Measurements from ENCODE around the gene TRIM14.

TRIM14 gene

GRCh38 chr9:98135558-98135934 lies 16.5 kb upstream of the TRIM14 start:
- no peaks in the 10 kb centered on the region for H3K79me2 ChIP-seq
- H3K36me3 ChIP-seq (ENCODE audit: control insufficient read depth, insufficient read depth, low read length): no peaks in the 10 kb centered on the region
- H3K4me1 ChIP-seq: no peaks in the 10 kb centered on the region
- TF ChIP-seq CTCF (IDR thresholded peaks at IDR 0.05): no peak
- H3K9me3 ChIP-seq (ENCODE audit: control insufficient read depth, low read length): no peaks in the 10 kb centered on the region
- no peak overlapping the region for H3K4me2 ChIP-seq (ENCODE audit: low read length)
- H3K4me3 ChIP-seq (ENCODE audit: low read depth, low read length): no peak overlapping the region
- no peak overlapping the region for H3K9ac ChIP-seq
- no peaks in the 10 kb centered on the region for H3K27me3 ChIP-seq (ENCODE audit: control insufficient read depth, insufficient read depth, low read length)
- H3K27ac ChIP-seq: no peak overlapping the region
- no peak overlapping the region for H2AFZ ChIP-seq

- no peaks in the 10 kb centered on the region for H3K27me3 ChIP-seq (ENCODE audit: control insufficient read depth, insufficient read depth, low read length)
These were observed 15.9 kb upstream of the TRIM14 start for GRCh38 chr9:98134702-98135557.

GRCh38 chr9:98132806-98133631 lies 14.0 kb upstream of the TRIM14 start:
- Histone ChIP-seq H3K4me2 (ENCODE audit: low read length) (no peak overlapping the region), H3K4me1 (no peaks in the 10 kb centered on the region), H3K27me3 (ENCODE audit: control insufficient read depth, insufficient read depth, low read length) (no peaks in the 10 kb centered on the region), H3K36me3 (ENCODE audit: control insufficient read depth, insufficient read depth, low read length) (no peaks in the 10 kb centered on the region), H3K9ac (no peak overlapping the region), H3K9me3 (ENCODE audit: control insufficient read depth, low read length) (no peaks in the 10 kb centered on the region), H3K79me2 (no peaks in the 10 kb centered on the region), H3K27ac (no peak overlapping the region), H2AFZ (no peak overlapping the region), H3K4me3 (ENCODE audit: low read depth, low read length) (no peak overlapping the region)
- no peak for TF ChIP-seq CTCF (IDR thresholded peaks at IDR 0.05)

More at GRCh38 chr9:98134702-98135557, 15.9 kb upstream of the TRIM14 start:
- Histone ChIP-seq H3K4me1 (no peaks in the 10 kb centered on the region), H3K79me2 (no peaks in the 10 kb centered on the region), H3K4me2 (ENCODE audit: low read length) (no peak overlapping the region), H3K36me3 (ENCODE audit: control insufficient read depth, insufficient read depth, low read length) (no peaks in the 10 kb centered on the region), H3K9me3 (ENCODE audit: control insufficient read depth, low read length) (no peaks in the 10 kb centered on the region), H2AFZ (no peak overlapping the region), H3K4me3 (ENCODE audit: low read depth, low read length) (no peak overlapping the region), H3K9ac (no peak overlapping the region), H3K27ac (no peak overlapping the region)
- no peak for TF ChIP-seq CTCF (IDR thresholded peaks at IDR 0.05)

GRCh38 chr9:98132158-98132557 lies 13.1 kb upstream of the TRIM14 start:
- H3K36me3 ChIP-seq (ENCODE audit: control insufficient read depth, insufficient read depth, low read length): no peaks in the 10 kb centered on the region
- H3K4me2 ChIP-seq (ENCODE audit: low read length): no peak overlapping the region
- H3K27ac ChIP-seq: no peak overlapping the region
- H2AFZ ChIP-seq: no peak overlapping the region
- no peaks in the 10 kb centered on the region for H3K9me3 ChIP-seq (ENCODE audit: control insufficient read depth, low read length)
- TF ChIP-seq CTCF (IDR thresholded peaks at IDR 0.05): no peak
- no peaks in the 10 kb centered on the region for H3K79me2 ChIP-seq
- no peaks in the 10 kb centered on the region for H3K4me1 ChIP-seq
- no peak overlapping the region for H3K4me3 ChIP-seq (ENCODE audit: low read depth, low read length)
- no peaks in the 10 kb centered on the region for H3K27me3 ChIP-seq (ENCODE audit: control insufficient read depth, insufficient read depth, low read length)
- H3K9ac ChIP-seq: no peak overlapping the region

Data from parathyroid adenoma (tissue), 2 donors.